GM19395 (cell line): Measurements from ENCODE around the gene LYRM1.
"Not testable (repeated sequence)": the region's sequence is repeated elsewhere in the genome, so short reads cannot be mapped to it uniquely, and the experiment has no call there.

ENCODE experiments used
- ATAC-seq: cut with Tn5 transposase; IDR thresholded peaks from one replicate; pipeline ENCODE4 v1.9.1; 2021; ENCODE audit warnings: mild to moderate bottlenecking, moderate library complexity; ENCODE audit not compliant: unreplicated experiment

Gene LYRM1

GRCh38 chr16:20900299-20901067 is at the start of gene LYRM1, which contains the start of gene DCUN1D3:
Gene LYRM1 (plus strand): TSS chr16:20900771. CDS start chr16:20915556, 14,785 bp downstream.
Gene DCUN1D3 (minus strand): TSS chr16:20900358. CDS start chr16:20862538, 37,820 bp downstream.
- ATAC-seq, result peak; percentile 81

DNA sequence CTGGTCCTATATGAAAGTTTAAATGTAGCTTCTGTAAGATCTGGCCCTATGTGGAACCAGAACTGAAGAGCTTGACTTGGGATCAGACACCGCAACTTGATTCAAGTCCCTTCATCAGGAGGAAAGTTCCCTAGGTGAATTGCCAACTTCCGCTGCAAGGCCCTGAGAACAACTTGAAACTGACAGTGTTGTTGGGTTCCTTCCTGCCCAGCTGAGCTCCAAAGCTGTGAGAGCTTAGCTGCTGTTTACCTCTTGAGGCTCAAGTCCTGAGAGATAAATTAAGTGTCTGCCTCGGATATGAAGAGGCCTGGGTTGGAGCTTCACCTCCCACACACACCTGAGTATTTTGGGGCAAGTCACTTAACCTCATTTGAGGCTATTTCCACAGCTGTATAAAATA is 49.6 kb upstream of the LYRM1 start:
- no peak for ATAC-seq

DNA sequence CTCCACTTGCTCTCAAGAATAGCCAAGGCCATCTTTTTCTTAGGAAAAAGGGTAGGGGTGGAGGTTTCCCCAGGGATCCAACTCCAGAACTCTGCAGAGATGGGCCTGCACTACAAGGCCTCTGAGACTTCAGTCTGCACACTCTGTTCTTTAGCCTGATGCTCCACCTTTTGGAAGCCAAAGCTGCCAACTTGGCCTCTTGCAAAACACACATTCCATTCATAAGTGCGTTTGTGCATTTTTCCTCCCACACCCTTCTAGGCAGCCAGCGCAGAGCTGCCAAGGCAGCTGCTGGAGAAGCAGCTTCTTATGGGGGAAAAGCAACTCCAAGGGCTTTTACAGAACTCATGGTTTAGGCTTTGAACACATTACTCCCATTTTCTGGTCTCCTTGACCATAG is 49.0 kb upstream of the LYRM1 start:
- ATAC-seq, result no peak

GRCh38 chr16:20853143-20853542 is 47.4 kb upstream of the LYRM1 start:
- ATAC-seq, result no peak

- no peak for ATAC-seq
Measured at GRCh38 chr16:20853981-20854620, 46.5 kb upstream of the LYRM1 start.

GRCh38 chr16:20854963-20855362 is 45.6 kb upstream of the LYRM1 start:
- ATAC-seq, result no peak

GRCh38 chr16:20857281-20857680 is 43.3 kb upstream of the LYRM1 start:
- no peak for ATAC-seq

DNA sequence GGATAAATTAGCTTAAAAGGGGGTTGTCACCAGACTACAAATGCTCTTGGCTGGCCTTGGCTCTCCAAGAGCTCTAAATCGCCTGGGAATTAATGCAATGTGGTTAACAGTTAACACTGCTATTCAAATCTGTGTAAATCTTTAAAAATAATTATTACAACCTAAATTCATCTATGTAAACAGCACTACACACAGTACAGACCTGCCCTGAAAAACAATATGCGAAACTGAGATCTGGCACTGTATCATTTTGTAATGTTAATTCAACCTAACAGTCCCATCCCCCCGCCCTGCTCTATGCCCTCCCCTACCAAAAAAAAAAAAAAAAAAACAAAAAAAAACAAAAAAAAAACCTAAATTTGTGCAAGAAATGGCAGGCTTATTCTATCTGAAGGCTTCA is 41.3 kb upstream of the LYRM1 start:
- no peak for ATAC-seq

GRCh38 chr16:20859699-20860098 is 40.9 kb upstream of the LYRM1 start:
- no peak for ATAC-seq

DNA sequence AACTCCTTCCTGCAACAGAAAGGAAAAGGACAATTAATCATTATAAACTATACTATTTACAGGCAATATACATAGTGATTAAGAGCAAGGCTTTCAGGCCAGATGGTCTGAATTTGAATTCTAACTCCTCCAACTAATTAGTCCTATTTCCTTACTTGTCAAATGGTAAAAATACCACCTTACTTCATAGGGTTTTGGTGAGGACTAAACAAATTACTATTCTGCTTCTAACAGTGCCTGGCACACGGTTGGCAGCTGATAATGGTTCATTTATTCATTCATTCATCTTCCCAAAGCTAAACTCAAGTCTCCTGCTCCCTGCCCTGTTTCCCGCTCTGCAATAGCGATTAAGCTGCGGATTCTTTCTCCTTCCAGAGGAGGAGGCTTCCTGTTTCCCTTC is 40.2 kb upstream of the LYRM1 start:
- ATAC-seq, result no peak

DNA sequence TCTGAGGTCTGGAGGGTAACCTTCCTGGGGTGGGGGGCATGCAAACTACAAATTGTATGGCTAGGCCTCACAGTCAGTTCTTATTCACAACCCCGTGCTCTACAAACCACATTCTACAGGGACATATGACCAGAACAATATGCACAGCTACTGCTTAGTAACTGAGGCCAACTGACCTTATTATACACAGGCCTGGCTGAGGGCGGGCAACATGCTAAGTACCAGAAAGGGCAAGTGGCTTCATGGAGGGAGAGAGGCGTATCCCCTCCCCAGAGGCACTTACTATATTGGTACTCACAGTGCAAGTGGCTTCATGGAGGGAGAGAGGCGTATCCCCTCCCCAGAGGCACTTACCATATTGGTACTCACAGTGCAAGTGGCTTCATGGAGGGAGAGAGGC is 39.6 kb upstream of the LYRM1 start:
- not testable (repeated sequence) for ATAC-seq

DNA sequence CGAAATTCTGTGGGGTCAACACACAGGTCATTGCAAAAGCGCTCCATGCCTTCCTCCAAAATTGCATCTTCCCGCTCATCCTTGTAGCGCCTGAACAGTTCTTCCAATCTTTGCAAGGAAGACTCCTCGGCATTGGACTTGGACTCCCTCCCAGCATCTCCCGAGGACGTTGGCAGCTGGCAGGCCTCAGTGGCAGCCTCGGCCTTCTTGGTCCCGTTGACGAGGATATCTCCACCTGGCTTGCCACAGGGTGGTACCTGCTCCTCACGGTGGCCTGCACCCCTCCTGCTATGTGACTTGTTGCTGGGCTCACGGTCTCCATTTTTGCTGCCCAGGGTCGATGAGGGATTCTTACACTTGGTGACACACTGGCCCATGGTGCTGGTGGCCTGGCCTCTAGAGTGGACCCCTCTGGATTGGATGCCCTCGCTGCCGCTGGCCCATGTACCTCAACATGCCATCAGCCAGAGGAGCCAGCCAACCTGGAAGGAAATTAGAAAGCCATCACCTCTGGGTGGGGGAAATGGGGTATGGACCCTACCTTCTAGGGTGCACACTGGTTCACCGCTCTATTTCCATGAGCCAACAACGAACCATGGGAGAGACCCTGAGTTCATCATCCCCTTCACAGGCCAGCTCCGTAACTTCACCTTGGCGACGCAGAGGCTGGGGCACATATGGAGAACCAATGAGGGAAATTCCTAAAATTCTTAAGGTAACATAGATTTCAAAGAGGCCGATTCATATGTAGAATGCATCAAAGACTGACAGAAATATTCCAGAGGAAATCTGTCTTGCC is 38.2 kb upstream of the LYRM1 start:
- ATAC-seq, result no peak

GRCh38 chr16:20864376-20864775 is 36.2 kb upstream of the LYRM1 start:
- ATAC-seq, result not testable (repeated sequence)

GRCh38 chr16:20865420-20866131 is 35.0 kb upstream of the LYRM1 start:
- peak; percentile 88 for ATAC-seq

DNA sequence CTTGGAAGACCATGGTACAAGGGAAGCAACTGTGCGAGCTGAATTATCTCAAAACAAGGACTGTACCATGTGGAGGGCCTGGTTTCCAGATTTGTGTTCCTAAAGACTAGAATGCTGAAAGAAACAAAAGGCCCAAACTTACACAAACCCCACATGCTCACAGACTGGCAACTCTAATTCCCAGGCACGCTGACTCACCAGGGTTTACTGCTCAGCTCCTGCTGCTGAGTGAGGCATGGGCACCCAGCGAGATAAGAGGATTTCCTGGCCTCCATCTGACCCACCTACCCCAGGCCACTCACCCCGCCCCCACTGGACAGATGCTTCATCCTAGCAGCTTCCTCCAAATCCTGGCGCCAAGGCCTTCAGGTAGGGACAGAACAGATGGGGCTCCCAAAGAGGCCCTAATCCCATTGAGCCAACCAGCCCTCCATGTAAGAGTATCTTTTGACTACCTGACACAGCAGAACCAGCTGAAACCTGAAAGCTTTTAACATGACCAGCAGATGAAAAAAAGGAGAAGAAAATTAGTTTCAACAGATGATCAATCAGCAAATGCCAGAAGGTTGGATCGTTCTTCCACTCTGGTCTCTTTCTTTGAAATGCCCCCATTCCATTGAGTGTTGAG is 34.3 kb upstream of the LYRM1 start:
- ATAC-seq, result peak; percentile 26

- no peak for ATAC-seq
Measured at GRCh38 chr16:20866801-20867200, 33.8 kb upstream of the LYRM1 start.

GRCh38 chr16:20867585-20867984 is 33.0 kb upstream of the LYRM1 start:
- ATAC-seq, result no peak

DNA sequence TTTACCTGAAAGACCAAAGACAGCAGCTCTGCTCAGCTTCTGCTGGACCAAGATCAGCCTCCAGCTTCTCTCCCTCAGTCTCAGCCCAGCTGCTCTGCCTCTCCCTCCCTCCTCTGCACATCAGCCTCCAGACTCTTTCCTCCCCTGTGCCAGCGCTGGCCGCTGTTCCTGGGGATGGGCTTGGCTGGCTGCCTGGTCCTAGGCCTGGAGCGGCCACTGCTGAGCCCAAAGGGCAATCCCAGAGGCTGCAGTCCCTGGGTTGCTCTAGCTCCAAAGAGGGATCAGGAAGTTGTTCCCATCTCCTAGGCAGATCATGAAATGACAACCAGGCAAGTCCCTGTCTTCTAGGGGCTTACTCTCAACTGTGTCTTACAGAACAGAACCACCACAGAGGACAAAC is 31.7 kb upstream of the LYRM1 start:
- no peak for ATAC-seq

DNA sequence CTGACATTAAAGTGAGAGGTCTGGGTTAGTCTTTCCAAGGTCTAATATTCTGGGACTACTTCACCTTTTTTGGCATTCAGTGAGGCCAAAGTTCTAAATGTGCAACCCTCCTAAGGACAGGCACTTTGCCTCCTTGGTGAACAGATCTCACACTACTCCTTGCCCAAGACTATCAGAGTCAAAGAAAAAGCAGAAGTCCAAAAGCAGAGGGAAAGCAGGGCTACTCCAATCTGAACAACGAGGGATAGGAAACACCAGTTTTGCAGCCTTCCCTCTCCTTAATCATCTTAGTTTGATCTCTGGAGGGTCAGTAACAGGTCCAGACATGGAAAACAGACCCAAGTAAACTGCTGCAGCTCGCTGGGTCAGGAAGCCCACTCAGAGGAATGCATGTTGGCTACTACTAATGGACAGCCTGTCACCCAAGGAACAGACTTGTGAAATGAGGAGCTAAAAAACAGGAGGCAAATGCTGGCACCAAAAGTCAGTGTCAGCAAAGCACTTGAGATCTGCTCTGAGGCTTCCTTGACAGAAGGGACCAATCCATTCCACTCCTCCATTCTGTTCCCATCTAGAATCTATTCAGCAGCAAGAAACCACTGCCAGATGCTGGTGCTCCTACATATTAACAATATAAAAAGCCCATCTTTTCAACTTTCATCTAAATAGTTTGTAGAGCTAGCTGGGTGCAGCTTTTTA is 30.3 kb upstream of the LYRM1 start:
- no peak for ATAC-seq

GRCh38 chr16:20871258-20871657 is 29.3 kb upstream of the LYRM1 start:
- ATAC-seq, result no peak
